Inflammatory macrophage treated with lipopolysaccharide for 1 hour (primary cell): ENCODE data around the gene ACAD9.
"Not testable (repeated sequence)": the region's sequence is repeated elsewhere in the genome, so short reads cannot be mapped to it uniquely, and the experiment has no call there.

Source experiments
- DNase-seq, 2 donors: peaks; one replicate each; pipeline ENCODE4 v3.0.0-alpha.2; 2020 to 2022

ACAD9 gene

GRCh38 chr3:128879125-128879969 lies at the start of gene ACAD9:
Gene ACAD9, plus strand, starts transcription at chr3:128879620. Its CDS starts 72 bp downstream, at chr3:128879692.
- DNase-seq: peak; percentile 97 to 100

DNA sequence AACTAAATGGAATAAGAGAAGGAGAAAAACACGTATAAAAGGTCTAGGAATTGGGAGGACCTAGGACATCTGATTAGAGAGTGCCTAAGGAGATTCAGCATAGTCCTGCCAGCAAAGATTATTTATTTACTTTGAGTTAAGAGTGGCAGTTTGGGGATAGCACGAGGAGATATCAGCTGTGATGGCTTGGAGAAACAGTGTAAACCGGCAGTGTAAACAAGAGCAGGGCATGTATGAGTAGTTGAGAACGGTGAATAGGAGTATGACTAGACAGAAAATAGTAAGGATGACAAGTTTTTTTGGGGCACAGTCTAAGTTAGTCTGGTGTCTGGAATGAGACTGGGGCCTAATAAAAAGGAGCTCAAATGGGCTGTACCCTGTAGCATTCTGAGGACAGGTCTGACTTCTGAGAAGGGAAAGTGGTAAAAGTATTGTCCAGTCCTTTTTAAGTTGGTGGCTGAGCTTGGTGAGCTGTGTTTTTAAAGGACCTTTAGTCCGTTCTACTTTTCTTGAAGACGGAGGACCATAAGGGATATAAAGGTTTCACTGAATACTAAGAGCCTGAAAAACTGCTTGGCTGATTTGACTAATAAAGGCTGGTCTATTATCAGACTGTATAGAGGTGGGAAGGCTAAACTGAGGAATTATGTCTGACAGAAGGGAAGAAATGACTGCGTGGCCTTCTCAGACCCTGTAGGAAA lies 49.3 kb upstream of the ACAD9 start:
- DNase-seq: not testable (repeated sequence)

DNA sequence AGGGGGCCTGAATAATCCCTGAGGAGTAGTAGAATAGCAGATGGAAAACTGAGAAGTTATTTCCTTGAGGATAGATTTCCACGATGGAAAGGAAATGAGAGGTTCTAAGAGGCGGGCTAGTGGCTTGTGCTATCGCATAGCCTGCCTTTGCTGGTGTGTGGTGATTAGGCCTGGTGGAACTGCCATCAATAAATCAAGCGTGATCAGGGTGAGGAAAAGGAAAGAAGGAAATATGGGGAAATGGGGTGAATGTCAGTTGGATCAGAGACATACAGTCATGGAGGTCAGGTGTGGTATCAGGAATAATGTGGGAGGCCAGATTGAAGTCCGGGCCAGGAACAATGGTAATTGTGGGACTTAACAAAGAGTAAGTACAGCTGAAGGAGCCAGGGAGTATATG lies 48.7 kb upstream of the ACAD9 start:
- not testable (repeated sequence) for DNase-seq

GRCh38 chr3:128832979-128833378 lies 46.4 kb upstream of the ACAD9 start:
- DNase-seq: not testable (repeated sequence)

DNA sequence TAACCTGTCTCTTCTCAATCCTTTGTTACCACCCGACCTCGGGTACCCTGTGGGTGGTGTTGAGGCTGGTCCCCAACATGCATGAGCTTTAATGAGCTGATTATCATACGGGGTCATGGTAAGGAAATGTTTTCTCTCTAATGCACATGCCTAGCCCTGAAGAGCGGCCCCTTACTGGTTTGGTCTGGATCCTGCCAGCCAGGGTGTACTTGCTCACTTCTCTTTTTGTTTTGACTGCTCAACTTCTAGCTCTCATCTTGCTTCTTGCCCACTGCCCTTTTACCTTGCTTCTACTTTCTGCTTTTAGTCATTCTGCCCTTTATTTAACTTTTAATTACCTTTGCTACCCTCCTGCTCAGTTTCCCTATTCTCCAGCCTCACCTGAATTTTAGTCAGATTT lies 44.3 kb upstream of the ACAD9 start:
- no peak for DNase-seq

GRCh38 chr3:128841926-128842920 lies 37.2 kb upstream of the ACAD9 start:
- no peak for DNase-seq

GRCh38 chr3:128844502-128844901 lies 34.9 kb upstream of the ACAD9 start:
- DNase-seq: no peak

DNA sequence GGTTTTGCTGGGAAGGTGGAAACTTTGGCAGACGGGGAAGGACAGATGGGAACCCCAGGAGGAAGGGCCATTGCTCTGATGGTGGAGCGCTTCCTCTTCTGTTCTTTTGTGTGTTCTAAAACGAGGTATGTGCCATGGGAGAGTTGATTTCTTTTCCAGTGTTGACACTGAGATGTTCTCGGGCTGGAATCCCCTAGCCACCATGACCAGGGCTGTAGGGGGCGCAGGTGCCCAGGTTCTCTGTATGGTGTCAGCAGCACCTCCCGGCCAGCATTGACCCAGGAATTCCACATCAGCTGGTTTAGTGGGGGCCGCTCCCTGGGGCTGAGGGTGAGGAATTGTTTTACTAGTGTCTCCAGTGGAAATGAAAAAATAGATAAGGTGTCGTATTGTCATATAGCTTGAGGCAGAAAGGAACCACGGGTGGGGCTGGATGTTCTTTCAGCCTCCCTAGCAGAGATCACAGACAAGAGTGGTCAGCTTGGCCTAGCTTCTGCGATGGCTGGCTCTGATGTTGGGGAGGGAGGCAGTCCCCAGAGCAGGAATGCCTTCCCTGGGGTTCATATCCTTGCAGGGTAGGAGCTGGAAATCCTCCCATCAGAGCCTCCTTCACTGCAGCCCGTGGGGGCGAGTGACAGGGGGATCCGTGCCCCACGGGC lies 34.2 kb upstream of the ACAD9 start:
- peak; percentile 12 to 28 for DNase-seq

- DNase-seq: peak; percentile 74 to 75
Observed at GRCh38 chr3:128845778-128846485, 33.5 kb upstream of the ACAD9 start.

DNA sequence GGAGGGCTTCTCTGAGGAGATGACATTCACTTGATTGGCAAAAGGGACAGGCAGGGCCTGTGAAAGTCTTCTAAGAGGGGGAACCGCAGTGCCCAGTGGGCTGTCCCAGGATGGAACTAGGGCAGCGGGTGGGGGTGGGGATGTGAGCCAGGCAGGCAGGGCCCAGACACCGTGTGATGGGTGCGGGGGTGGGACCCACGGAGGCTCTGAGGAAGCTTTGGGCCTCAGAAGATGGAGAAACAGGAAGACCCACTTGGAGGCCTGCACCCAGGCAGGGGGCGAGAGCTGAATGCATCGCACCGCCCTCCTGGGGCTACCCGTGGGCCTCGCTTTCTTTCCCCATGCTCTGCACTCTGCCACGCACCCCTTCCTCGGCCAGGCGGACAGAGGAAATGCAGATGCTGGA lies 32.9 kb upstream of the ACAD9 start:
- DNase-seq: peak; percentile 50 to 82

GRCh38 chr3:128847666-128848370 lies 31.6 kb upstream of the ACAD9 start:
- peak in 1 of 2 donors; percentile 25 for DNase-seq

- no peak for DNase-seq
Observed at GRCh38 chr3:128848936-128849335, 30.5 kb upstream of the ACAD9 start.

DNA sequence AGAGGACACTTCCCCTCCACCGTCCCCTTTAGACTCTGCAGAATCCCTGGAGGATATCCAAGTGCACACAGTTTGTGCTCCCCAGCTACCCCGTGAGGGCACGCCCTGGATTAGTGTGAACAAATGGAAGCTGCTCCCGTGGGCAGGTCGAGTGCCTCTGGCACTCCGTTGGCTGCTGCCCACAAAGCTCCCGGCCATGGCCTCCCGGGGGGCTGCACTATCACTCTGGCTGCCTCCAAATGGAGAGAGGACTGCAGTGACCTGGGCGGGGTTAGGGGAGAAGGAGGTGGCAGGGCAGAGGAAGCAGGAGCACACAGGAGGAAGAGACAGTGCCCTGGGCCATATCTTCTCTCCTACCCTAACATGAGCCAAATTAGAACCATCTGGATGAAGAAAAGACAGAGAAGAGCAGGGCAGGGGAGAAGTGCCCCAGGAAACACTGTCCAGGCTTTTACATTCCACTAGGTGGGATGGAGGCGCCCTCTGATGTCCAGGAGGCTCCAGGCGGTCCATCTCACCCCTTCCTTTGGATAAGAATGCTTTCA lies 29.4 kb upstream of the ACAD9 start:
- DNase-seq: no peak

DNA sequence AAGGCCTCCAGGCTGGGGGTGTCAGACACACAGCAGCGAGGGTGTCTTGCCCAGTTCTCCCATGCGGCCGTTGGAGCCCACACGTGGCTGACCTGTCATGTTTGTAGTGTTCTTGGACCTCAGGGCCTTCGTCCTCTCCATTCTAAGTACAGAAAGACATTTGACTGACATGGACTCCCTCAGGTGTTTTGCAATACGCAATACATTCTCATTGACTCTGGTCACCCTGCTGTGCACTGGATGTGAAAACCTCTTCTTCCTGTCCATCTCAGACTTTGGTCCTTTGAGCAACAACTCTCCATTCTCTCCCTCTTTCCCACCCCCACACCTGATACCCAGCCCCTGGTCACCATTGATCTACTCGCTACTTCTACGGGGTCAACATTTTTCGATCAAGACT lies 28.9 kb upstream of the ACAD9 start:
- no peak for DNase-seq

DNA sequence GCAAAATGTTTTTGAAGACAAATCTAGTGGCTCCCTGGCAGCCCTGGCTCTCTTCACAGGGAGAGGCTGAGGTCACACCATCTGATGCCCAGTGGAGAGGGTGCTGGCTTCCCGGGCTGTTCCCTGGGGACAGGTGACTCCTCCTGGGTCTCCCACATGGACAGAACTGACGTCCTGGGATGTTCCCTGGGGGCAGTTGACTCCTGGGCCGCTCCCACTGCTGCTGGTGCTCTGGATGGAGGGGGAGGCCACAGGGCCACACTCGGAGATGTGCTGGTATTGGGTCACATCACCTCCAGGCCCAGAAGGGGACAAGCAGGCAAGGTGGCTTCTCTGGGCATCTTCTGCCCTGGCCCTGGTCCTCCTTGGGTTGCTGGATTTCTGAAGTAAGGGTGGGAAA lies 27.8 kb upstream of the ACAD9 start:
- DNase-seq: no peak

- DNase-seq: no peak
Observed at GRCh38 chr3:128853826-128854225, 25.6 kb upstream of the ACAD9 start.

DNA sequence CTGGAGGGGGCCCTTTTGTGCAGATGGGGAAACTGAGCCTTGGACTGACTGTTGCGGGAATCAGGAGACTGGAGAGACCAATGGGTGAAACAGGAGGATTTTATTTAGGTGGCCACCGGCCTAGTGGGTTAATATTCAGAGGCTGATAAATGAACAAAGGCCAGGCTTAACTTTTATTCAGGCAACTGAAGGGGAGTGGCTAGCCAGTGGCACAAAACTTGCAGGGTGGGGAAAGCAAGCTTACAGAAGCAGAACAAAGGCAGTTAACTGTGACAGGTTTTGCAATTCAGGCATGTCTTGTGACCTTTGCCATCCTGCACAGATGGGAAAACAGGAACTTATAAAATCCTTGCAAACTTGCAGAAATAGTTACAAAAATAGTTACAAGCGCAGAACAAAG lies 24.9 kb upstream of the ACAD9 start:
- peak; percentile 86 to 91 for DNase-seq

- DNase-seq: peak; percentile 18 to 69
Observed at GRCh38 chr3:128855569-128855968, 23.9 kb upstream of the ACAD9 start.

GRCh38 chr3:128858167-128858566 lies 21.3 kb upstream of the ACAD9 start:
- no peak for DNase-seq

DNA sequence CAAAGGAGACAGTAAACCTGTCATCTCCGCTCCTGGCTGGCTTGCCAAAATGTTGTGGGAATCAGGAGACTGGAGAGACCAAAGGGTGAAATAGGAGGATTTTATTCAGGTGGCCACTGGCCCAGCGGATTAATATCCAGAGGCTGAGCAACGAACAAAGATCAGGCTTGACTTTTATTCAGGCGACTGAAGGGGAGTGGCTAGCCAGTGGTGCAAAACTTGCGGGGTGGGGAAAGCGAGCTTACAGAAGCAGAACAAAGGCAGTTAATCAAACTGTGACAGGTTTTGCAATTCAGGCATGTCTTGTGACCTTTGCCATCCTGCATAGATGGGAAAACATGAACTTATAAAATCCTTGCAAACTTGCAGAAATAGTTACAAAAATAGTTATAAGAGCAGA lies 19.8 kb upstream of the ACAD9 start:
- peak; percentile 21 to 46 for DNase-seq

DNA sequence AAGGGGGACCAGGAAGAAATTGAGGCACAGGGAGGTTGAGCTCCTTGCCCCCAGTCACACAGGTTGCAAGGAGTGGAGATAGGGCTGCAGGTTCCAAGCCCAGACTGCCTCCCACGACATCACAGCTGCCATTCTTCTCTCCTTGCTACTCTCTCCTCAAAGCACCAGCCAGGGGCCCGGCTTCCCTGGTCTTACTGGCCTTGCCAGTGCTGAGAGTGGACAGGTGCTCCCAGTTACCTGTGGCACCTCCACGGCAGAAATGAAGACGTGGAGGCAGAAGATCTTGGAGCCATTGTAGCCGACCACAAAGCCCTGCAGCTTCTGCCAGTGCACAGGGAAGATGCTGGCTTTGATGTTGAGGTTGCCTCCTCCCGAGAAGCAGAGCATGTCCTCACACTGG lies 17.9 kb upstream of the ACAD9 start:
- no peak for DNase-seq
